ENCODE results near the gene LGALS14. TPM values are rescaled to one million over a fixed set of nuclear protein-coding genes. Genes with fewer than 3 reads are reported as not detected.

The LGALS14 gene
- total and polyA plus RNA-seq, 2 of the 8 experiments (the other 6 are each of a cell fraction or from before 2014, with no cell fraction given) = 0.50 to 0.77 TPM

GRCh38 chr19:39736088-39736487 lies 31.8 kb downstream of the LGALS14 start:
- H4K20me1 ChIP-seq (replicated peaks in 1 of 2; ENCODE audit: control insufficient read depth in 1 of 2, insufficient read depth in 2 of 2, low read length in 2 of 2) = no peaks in the 10 kb centered on the region
- no peak overlapping the region for H3K27ac ChIP-seq (ENCODE audit: low read depth, low read length)
- no peak overlapping the region for H3K9ac ChIP-seq (replicated peaks in 1 of 4; ENCODE audit: extremely low read depth in 1 of 4, low read depth in 3 of 4, low read length in 3 of 4)
- POLR2A ChIA-PET (ENCODE audit: partially characterized antibody) = no interaction called here
- WGBS, 2 experiments (ENCODE audit: extremely low coverage in 1 of 2, insufficient coverage in 1 of 2, insufficient read length in 1 of 2, insufficient replicate concordance in 2 of 2, low coverage in 1 of 2, low lambda C conversion rate in 2 of 2, missing lambda C conversion rate in 1 of 2) = 72% methylated on average over 5 of the region's 5 CpGs; no CpG with 5 or more reads in 1 of the 2 experiments
- H4K8ac ChIP-seq (ENCODE audit: extremely low read depth, insufficient read depth, low read length) = no peak overlapping the region
- H4K91ac ChIP-seq (replicated peaks; ENCODE audit: insufficient read length, low read length) = no peak overlapping the region
- H2BK20ac ChIP-seq (ENCODE audit: low read length) = no peak overlapping the region
- no peak overlapping the region for H3K56ac ChIP-seq (replicated peaks; ENCODE audit: insufficient read length, low read depth, low read length)
- no peak overlapping the region for H3K18ac ChIP-seq (ENCODE audit: extremely low read depth, low read length)
- no peak overlapping the region for H4K5ac ChIP-seq (ENCODE audit: insufficient read length, low read depth, low read length)
- no peaks in the 10 kb centered on the region; a peak in 1 of 7 replicates for H3K27me3 ChIP-seq (replicated peaks in 1 of 4; ENCODE audit: control insufficient read depth in 3 of 4, extremely low read depth in 1 of 4, insufficient read depth in 3 of 4, low read length in 3 of 4)
- H2AK5ac ChIP-seq (ENCODE audit: low read depth, low read length) = no peak overlapping the region
- CTCF ChIA-PET (ENCODE audit: partially characterized antibody) = interaction anchor here (1.1 to 1.2 kb wide), 2 partner anchors 11 to 19 kb away, joined by 3 to 4 read pairs; no protein-coding TSS in a partner anchor
- H2BK15ac ChIP-seq (ENCODE audit: low read length) = no peak overlapping the region
- no peaks in the 10 kb centered on the region for H3K79me1 ChIP-seq (ENCODE audit: low read depth, low read length)
- H2BK5ac ChIP-seq (ENCODE audit: low read depth, low read length) = no peak overlapping the region
- no peaks in the 10 kb centered on the region for H3K36me3 ChIP-seq (ENCODE audit: control insufficient read depth in 2 of 4, insufficient read depth in 4 of 4, low read length in 3 of 4)
- no peaks in the 10 kb centered on the region for H3K9me3 ChIP-seq (ENCODE audit: insufficient read depth in 2 of 2, low read depth in 1 of 2, low read length in 1 of 2)
- TF ChIP-seq YY1 (IDR thresholded peaks at IDR 0.05; ENCODE audit: low read depth, low read length) = no peak
- no peak for TF ChIP-seq TCF12 (IDR thresholded peaks at IDR 0.05; ENCODE audit: low read depth, low read length)
- no peak for TF ChIP-seq EGR1 (IDR thresholded peaks at IDR 0.05; ENCODE audit: borderline replicate concordance, low read depth, low read length)
- H3K4me2 ChIP-seq (ENCODE audit: insufficient read depth in 1 of 2, low read depth in 2 of 2, low read length in 2 of 2) = no peak overlapping the region
- H3K23ac ChIP-seq (ENCODE audit: insufficient read length) = no peak overlapping the region
- H2AFZ ChIP-seq (ENCODE audit: low read length) = no peak overlapping the region
- H2BK120ac ChIP-seq (replicated peaks; ENCODE audit: low read depth, low read length) = no peak overlapping the region
- H3K4me3 ChIP-seq (ENCODE audit: extremely low read depth in 1 of 4, insufficient read depth in 2 of 4, low read depth in 3 of 4, low read length in 4 of 4) = no peak overlapping the region
- H3K23me2 ChIP-seq (ENCODE audit: low read depth, low read length) = no peaks in the 10 kb centered on the region
- FAIRE-seq (no peak), DNase-seq (ENCODE audit: low read depth in 1 of 2, low spot score in 2 of 2) (no peak)
- H2BK12ac ChIP-seq (ENCODE audit: low read depth, low read length) = no peak overlapping the region
- H3K79me2 ChIP-seq (ENCODE audit: control insufficient read depth in 1 of 2, insufficient read depth in 2 of 2, low read length in 2 of 2) = no peaks in the 10 kb centered on the region
- H3K4me1 ChIP-seq (replicated peaks in 1 of 4; ENCODE audit: control insufficient read depth in 3 of 4, insufficient read depth in 4 of 4, low read length in 3 of 4) = peaks cover 0 to 3% (median under 1%) of the 10 kb centered on the region in 4 experiments; a peak in 2 of 7 replicates
- no peak overlapping the region for H3K14ac ChIP-seq (ENCODE audit: insufficient read length)
- no peak overlapping the region for H3K4ac ChIP-seq (replicated peaks; ENCODE audit: insufficient read length, low read depth, low read length)

Data from H1 (cell line).